VCaP (cell line): ENCODE data around the gene TMEM259.

Experiments used
- H3K27ac ChIP-seq: fragments of 450-650 bp; 2 replicates; pipeline ENCODE4 v1.5.1; 2017
- CTCF ChIP-seq: fragments of 450-650 bp; conservative IDR thresholded peaks from 2 replicates; pipeline ENCODE4 v1.5.1; 2017; ENCODE audit warnings: mild to moderate bottlenecking, moderate library complexity

Gene TMEM259

GRCh38 chr19:1004204-1004802 lies 16.6 kb downstream of the TMEM259 start:
- H3K27ac ChIP-seq = no peak overlapping the region
- TF ChIP-seq CTCF = no peak

- H3K27ac ChIP-seq = no peak overlapping the region
- TF ChIP-seq CTCF = no peak
Measured at GRCh38 chr19:1003283-1003682, 17.6 kb downstream of the TMEM259 start.

- H3K27ac ChIP-seq = no peak overlapping the region
- no peak for TF ChIP-seq CTCF
Measured at GRCh38 chr19:1002600-1002999, 18.3 kb downstream of the TMEM259 start.

- TF ChIP-seq CTCF = peak; percentile 93
- H3K27ac ChIP-seq = no peak overlapping the region
Measured at GRCh38 chr19:1001538-1002166, 19.3 kb downstream of the TMEM259 start.

- TF ChIP-seq CTCF = no peak
- H3K27ac ChIP-seq = no peak overlapping the region
Measured at GRCh38 chr19:1000591-1001537, 20.1 kb downstream of the TMEM259 start.

- TF ChIP-seq CTCF = peak; percentile 75
- H3K27ac ChIP-seq = no peak within 1 kb of the TSS
Measured at GRCh38 chr19:1000095-1000494, 20.8 kb downstream of the TMEM259 start, which contains the start of gene GRIN3B. Gene GRIN3B (plus strand): TSS chr19:1000419. CDS start chr19:1000438, 19 bp downstream.

- no peak overlapping the region for H3K27ac ChIP-seq
- no peak for TF ChIP-seq CTCF
Measured at GRCh38 chr19:999379-999719, 21.6 kb downstream of the TMEM259 start.
